ENCODE measurements around the gene HNRNPA3. TPM values are rescaled to one million over a fixed set of nuclear protein-coding genes. Genes with fewer than 3 reads are reported as not detected.
"Not testable (repeated sequence)": the region's sequence is repeated elsewhere in the genome, so short reads cannot be mapped to it uniquely, and the experiment has no call there.

HNRNPA3 gene
- total and polyA plus RNA-seq, 2 donors: 30.9 to 228 TPM

GRCh38 chr2:177172034-177172880 is 40.3 kb upstream of the HNRNPA3 start:
- Histone ChIP-seq H3K4me3 (ENCODE audit: low read length in 2 of 2) (no peak overlapping the region), H3K9me3 (ENCODE audit: control insufficient read depth in 2 of 2, insufficient read depth in 1 of 2, low read length in 1 of 2) (no peaks in the 10 kb centered on the region), H3K27me3 (ENCODE audit: control insufficient read depth in 2 of 2, insufficient read depth in 1 of 2, low read length in 1 of 2) (no peaks in the 10 kb centered on the region), H3K36me3 (ENCODE audit: control insufficient read depth in 2 of 2, insufficient read depth in 2 of 2, low read length in 1 of 2) (no peaks in the 10 kb centered on the region), H3K27ac (ENCODE audit: low read depth in 1 of 2, low read length in 1 of 2) (no peak overlapping the region), H3K4me1 (ENCODE audit: control insufficient read depth in 2 of 2, insufficient read depth in 2 of 2, low read length in 2 of 2) (no peaks in the 10 kb centered on the region)
- DNase-seq (ENCODE audit: low read depth in 6 of 9, low spot score in 9 of 9): no peak

GRCh38 chr2:177174486-177174885 is 38.1 kb upstream of the HNRNPA3 start:
- no peak overlapping the region for H3K4me3 ChIP-seq (ENCODE audit: low read length in 2 of 2)
- no peak for DNase-seq (ENCODE audit: low read depth in 6 of 9, low spot score in 9 of 9)
- no peak overlapping the region for H3K27ac ChIP-seq (ENCODE audit: low read depth in 1 of 2, low read length in 1 of 2)
- no peaks in the 10 kb centered on the region for H3K36me3 ChIP-seq (ENCODE audit: control insufficient read depth in 2 of 2, insufficient read depth in 2 of 2, low read length in 1 of 2)
- no peaks in the 10 kb centered on the region for H3K9me3 ChIP-seq (ENCODE audit: control insufficient read depth in 2 of 2, insufficient read depth in 1 of 2, low read length in 1 of 2)
- H3K27me3 ChIP-seq (ENCODE audit: control insufficient read depth in 2 of 2, insufficient read depth in 1 of 2, low read length in 1 of 2): no peaks in the 10 kb centered on the region
- WGBS: 95% methylated on average over 4 of the region's 4 CpGs
- no peaks in the 10 kb centered on the region for H3K4me1 ChIP-seq (ENCODE audit: control insufficient read depth in 2 of 2, insufficient read depth in 2 of 2, low read length in 2 of 2)

DNA sequence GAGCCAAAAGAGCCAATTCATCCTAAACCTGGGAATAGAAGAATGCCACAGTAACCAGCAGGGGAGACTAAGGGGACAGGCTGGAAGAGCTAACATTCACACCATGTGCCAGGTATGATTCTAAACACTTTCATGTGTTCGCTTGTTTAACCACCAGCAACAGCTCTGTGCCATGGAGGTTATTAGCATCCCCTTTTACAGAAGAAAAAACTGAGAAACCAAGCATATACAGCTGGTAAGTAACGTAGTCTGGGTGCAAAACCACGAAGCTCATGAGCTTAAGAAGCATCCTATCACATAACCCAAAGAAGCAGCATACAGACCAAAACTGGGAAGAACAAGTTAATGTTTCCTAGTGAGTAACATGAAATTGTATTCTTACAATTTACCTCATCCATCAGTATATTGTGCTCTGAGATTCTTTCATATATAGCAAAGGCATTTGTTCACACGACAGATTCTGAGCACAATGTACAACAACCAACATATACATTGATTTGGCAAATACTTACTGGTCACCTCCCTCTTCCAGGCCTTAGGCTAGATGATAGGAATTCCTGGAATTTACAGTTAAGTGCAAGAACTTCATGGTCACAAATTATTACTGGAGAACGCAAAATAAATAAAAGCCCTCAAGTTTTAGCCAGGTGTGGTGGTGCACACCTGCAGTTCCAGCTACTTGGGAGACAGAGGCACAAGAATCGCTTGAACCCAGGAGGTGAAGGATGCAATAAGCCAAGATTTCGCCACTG is 36.5 kb upstream of the HNRNPA3 start:
- Histone ChIP-seq H3K27ac (ENCODE audit: low read depth in 1 of 2, low read length in 1 of 2) (no peak overlapping the region), H3K4me1 (ENCODE audit: control insufficient read depth in 2 of 2, insufficient read depth in 2 of 2, low read length in 2 of 2) (no peaks in the 10 kb centered on the region), H3K36me3 (ENCODE audit: control insufficient read depth in 2 of 2, insufficient read depth in 2 of 2, low read length in 1 of 2) (no peaks in the 10 kb centered on the region), H3K9me3 (ENCODE audit: control insufficient read depth in 2 of 2, insufficient read depth in 1 of 2, low read length in 1 of 2) (no peaks in the 10 kb centered on the region), H3K4me3 (ENCODE audit: low read length in 2 of 2) (no peak overlapping the region), H3K27me3 (ENCODE audit: control insufficient read depth in 2 of 2, insufficient read depth in 1 of 2, low read length in 1 of 2) (no peaks in the 10 kb centered on the region)
- no peak for DNase-seq (ENCODE audit: low read depth in 6 of 9, low spot score in 9 of 9)
- 91% methylated on average over 7 of the region's 7 CpGs for WGBS

DNA sequence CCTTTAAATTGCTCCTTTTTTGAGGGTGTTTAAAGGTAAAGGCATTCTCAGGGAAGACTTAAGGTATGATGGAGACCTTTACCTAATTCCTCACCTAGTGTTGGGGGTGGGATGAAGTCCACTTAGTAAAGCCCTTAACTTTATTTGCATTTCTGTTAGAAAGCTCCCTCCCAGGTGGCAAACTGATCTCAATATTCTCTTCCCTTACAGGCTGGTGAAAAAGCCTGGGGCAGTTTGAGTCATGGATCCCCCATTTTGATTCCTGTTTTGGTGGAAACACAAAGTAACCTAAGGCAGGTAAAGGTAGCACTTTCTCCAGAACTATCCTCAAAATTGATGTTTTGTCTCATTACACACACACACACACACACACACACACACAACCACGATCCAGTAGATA is 33.8 kb upstream of the HNRNPA3 start:
- WGBS: 96% methylated on average over 1 of the region's 1 CpG
- Histone ChIP-seq H3K4me1 (ENCODE audit: control insufficient read depth in 2 of 2, insufficient read depth in 2 of 2, low read length in 2 of 2) (no peaks in the 10 kb centered on the region), H3K27ac (ENCODE audit: low read depth in 1 of 2, low read length in 1 of 2) (no peak overlapping the region), H3K27me3 (ENCODE audit: control insufficient read depth in 2 of 2, insufficient read depth in 1 of 2, low read length in 1 of 2) (no peaks in the 10 kb centered on the region), H3K36me3 (ENCODE audit: control insufficient read depth in 2 of 2, insufficient read depth in 2 of 2, low read length in 1 of 2) (no peaks in the 10 kb centered on the region), H3K4me3 (ENCODE audit: low read length in 2 of 2) (no peak overlapping the region), H3K9me3 (ENCODE audit: control insufficient read depth in 2 of 2, insufficient read depth in 1 of 2, low read length in 1 of 2) (no peaks in the 10 kb centered on the region)
- DNase-seq (ENCODE audit: low read depth in 6 of 9, low spot score in 9 of 9): no peak

GRCh38 chr2:177179227-177179626 is 33.4 kb upstream of the HNRNPA3 start:
- Histone ChIP-seq H3K27ac (ENCODE audit: low read depth in 1 of 2, low read length in 1 of 2) (no peak overlapping the region), H3K27me3 (ENCODE audit: control insufficient read depth in 2 of 2, insufficient read depth in 1 of 2, low read length in 1 of 2) (no peaks in the 10 kb centered on the region), H3K9me3 (ENCODE audit: control insufficient read depth in 2 of 2, insufficient read depth in 1 of 2, low read length in 1 of 2) (no peaks in the 10 kb centered on the region), H3K36me3 (ENCODE audit: control insufficient read depth in 2 of 2, insufficient read depth in 2 of 2, low read length in 1 of 2) (no peaks in the 10 kb centered on the region), H3K4me1 (ENCODE audit: control insufficient read depth in 2 of 2, insufficient read depth in 2 of 2, low read length in 2 of 2) (no peaks in the 10 kb centered on the region), H3K4me3 (ENCODE audit: low read length in 2 of 2) (no peak overlapping the region)
- no peak for DNase-seq (ENCODE audit: low read depth in 6 of 9, low spot score in 9 of 9)
- 94% methylated on average over 2 of the region's 2 CpGs for WGBS

DNA sequence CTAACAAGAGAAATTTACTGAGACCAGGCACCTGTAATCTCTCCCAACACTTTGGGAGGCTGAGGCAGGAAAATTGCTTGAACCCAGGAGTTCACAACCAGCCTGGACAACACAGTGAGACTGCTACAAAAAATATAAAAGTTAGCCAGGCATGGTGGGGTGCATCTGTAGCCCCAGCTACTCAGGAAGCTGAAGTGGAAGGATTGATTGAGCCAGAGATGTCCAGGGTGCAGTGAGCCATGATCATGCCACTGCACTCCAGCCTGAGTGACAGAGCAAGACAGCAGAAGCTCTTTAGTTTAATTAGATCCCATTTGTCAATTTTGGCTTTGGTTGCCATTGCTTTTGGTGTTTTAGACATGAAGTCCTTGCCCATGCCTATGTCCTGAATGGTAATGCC is 32.9 kb upstream of the HNRNPA3 start:
- H3K4me3 ChIP-seq (ENCODE audit: low read length in 2 of 2); H3K27me3 ChIP-seq (ENCODE audit: control insufficient read depth in 2 of 2, insufficient read depth in 1 of 2, low read length in 1 of 2); H3K9me3 ChIP-seq (ENCODE audit: control insufficient read depth in 2 of 2, insufficient read depth in 1 of 2, low read length in 1 of 2); H3K27ac ChIP-seq (ENCODE audit: low read depth in 1 of 2, low read length in 1 of 2); DNase-seq (ENCODE audit: low read depth in 6 of 9, low spot score in 9 of 9); H3K4me1 ChIP-seq (ENCODE audit: control insufficient read depth in 2 of 2, insufficient read depth in 2 of 2, low read length in 2 of 2); H3K36me3 ChIP-seq (ENCODE audit: control insufficient read depth in 2 of 2, insufficient read depth in 2 of 2, low read length in 1 of 2): not testable (repeated sequence)

- no peak overlapping the region for H3K27ac ChIP-seq (ENCODE audit: low read depth in 1 of 2, low read length in 1 of 2)
- 96% methylated on average over 5 of the region's 5 CpGs for WGBS
- DNase-seq (ENCODE audit: low read depth in 6 of 9, low spot score in 9 of 9): no peak
- H3K4me3 ChIP-seq (ENCODE audit: low read length in 2 of 2): no peak overlapping the region
- H3K4me1 ChIP-seq (ENCODE audit: control insufficient read depth in 2 of 2, insufficient read depth in 2 of 2, low read length in 2 of 2): no peaks in the 10 kb centered on the region
- H3K36me3 ChIP-seq (ENCODE audit: control insufficient read depth in 2 of 2, insufficient read depth in 2 of 2, low read length in 1 of 2): no peaks in the 10 kb centered on the region
- H3K27me3 ChIP-seq (ENCODE audit: control insufficient read depth in 2 of 2, insufficient read depth in 1 of 2, low read length in 1 of 2): no peaks in the 10 kb centered on the region
- no peaks in the 10 kb centered on the region for H3K9me3 ChIP-seq (ENCODE audit: control insufficient read depth in 2 of 2, insufficient read depth in 1 of 2, low read length in 1 of 2)
Measured at GRCh38 chr2:177180269-177181000, 32.2 kb upstream of the HNRNPA3 start.

DNA sequence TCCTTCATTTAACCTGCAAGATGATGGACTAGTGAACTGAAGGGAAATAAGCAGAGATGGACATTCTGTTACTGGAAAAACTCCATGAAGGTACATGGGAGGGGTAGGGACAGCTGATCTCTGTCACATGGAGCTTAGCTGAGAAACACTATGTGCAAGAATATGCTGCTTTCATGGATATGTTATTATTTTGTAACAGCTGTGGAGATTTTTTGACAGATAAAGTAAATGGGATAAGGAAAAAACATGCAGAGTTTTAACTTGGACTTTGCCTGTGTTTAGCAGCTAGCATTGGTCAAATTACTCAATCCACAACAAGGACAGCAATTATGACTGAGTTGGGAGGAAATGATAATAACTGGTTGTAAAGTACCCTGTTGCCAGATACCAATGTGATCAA is 28.7 kb upstream of the HNRNPA3 start:
- Histone ChIP-seq H3K4me1 (ENCODE audit: control insufficient read depth in 2 of 2, insufficient read depth in 2 of 2, low read length in 2 of 2) (no peaks in the 10 kb centered on the region), H3K4me3 (ENCODE audit: low read length in 2 of 2) (no peak overlapping the region), H3K36me3 (ENCODE audit: control insufficient read depth in 2 of 2, insufficient read depth in 2 of 2, low read length in 1 of 2) (no peaks in the 10 kb centered on the region), H3K9me3 (ENCODE audit: control insufficient read depth in 2 of 2, insufficient read depth in 1 of 2, low read length in 1 of 2) (no peaks in the 10 kb centered on the region), H3K27me3 (ENCODE audit: control insufficient read depth in 2 of 2, insufficient read depth in 1 of 2, low read length in 1 of 2) (no peaks in the 10 kb centered on the region), H3K27ac (ENCODE audit: low read depth in 1 of 2, low read length in 1 of 2) (no peak overlapping the region)
- no peak for DNase-seq (ENCODE audit: low read depth in 6 of 9, low spot score in 9 of 9)

DNA sequence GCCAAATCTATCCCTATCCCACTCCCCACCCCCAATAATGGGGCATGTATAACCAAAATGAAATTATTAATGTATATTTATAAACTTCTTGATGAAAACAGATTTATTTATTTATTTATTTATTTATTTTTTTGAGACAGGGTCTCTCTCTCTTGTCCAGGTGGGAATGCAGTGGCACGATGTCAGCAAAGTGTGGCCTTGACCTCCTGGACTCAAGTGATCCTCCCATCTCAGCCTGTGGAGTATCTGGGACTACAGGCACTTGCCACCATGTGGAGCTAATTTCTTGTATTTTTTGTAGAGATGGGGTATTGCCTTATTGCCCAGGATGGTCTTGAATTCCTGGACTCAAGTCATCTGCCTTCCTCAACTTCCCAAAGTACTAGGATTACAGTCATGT is 28.0 kb upstream of the HNRNPA3 start:
- Histone ChIP-seq H3K27ac (ENCODE audit: low read depth in 1 of 2, low read length in 1 of 2) (no peak overlapping the region), H3K27me3 (ENCODE audit: control insufficient read depth in 2 of 2, insufficient read depth in 1 of 2, low read length in 1 of 2) (no peaks in the 10 kb centered on the region), H3K9me3 (ENCODE audit: control insufficient read depth in 2 of 2, insufficient read depth in 1 of 2, low read length in 1 of 2) (no peaks in the 10 kb centered on the region), H3K4me1 (ENCODE audit: control insufficient read depth in 2 of 2, insufficient read depth in 2 of 2, low read length in 2 of 2) (no peaks in the 10 kb centered on the region), H3K4me3 (ENCODE audit: low read length in 2 of 2) (no peak overlapping the region), H3K36me3 (ENCODE audit: control insufficient read depth in 2 of 2, insufficient read depth in 2 of 2, low read length in 1 of 2) (no peaks in the 10 kb centered on the region)
- 97% methylated on average over 1 of the region's 1 CpG for WGBS
- DNase-seq (ENCODE audit: low read depth in 6 of 9, low spot score in 9 of 9): no peak

Data from thymus (tissue), 11 donors.